ENCODE measurements around the gene S100A3. TPM values are rescaled to one million over a fixed set of nuclear protein-coding genes. Genes with fewer than 3 reads are reported as not detected.

The S100A3 gene
- total RNA-seq, 1 experiment from 2014 or later, result 12.0 TPM

GRCh38 chr1:153538315-153538821, 10.7 kb downstream of the S100A3 start:
- Histone ChIP-seq H3K27me3 (ENCODE audit: control insufficient read depth, insufficient read depth, low read length) (no peaks in the 10 kb centered on the region), H3K27ac (ENCODE audit: low read length) (peak overlapping the region; percentile 96), H3K9me3 (ENCODE audit: control insufficient read depth, insufficient read depth, low read depth, low read length) (no peaks in the 10 kb centered on the region), H3K36me3 (ENCODE audit: control insufficient read depth, insufficient read depth, low read length) (no peaks in the 10 kb centered on the region; the same call in 1 of the 2 replicates), H3K4me1 (ENCODE audit: control insufficient read depth, insufficient read depth, low read length) (peaks cover 71% of the 10 kb centered on the region), H3K4me3 (ENCODE audit: low read depth in 2 of 2, low read length in 2 of 2) (no peak overlapping the region)
- TF ChIP-seq POLR2AphosphoS5 (IDR thresholded peaks at IDR 0.05; ENCODE audit: low read depth, low read length) (no peak), REST (IDR thresholded peaks at IDR 0.05; ENCODE audit: insufficient read depth in 1 of 2, low read depth in 2 of 2, low read length in 1 of 2) (no peak), TCF7L2 (IDR thresholded peaks at IDR 0.05; ENCODE audit: low read depth, low read length) (no peak)
- no TSS peak for BruUV-seq (replicated peaks)
- DNase-seq (ENCODE audit: low read depth, low spot score), result no peak
- ATAC-seq, result no peak
- POLR2A ChIA-PET, result interaction anchor here (0.6 kb wide), 1 partner anchor 24 kb away, joined by 16 read pairs; no protein-coding TSS in a partner anchor
- CTCF ChIA-PET, result interaction anchor here (0.9 kb wide), 1 partner anchor 28 kb away, joined by 5 read pairs; no protein-coding TSS in a partner anchor
- intact Hi-C loops (cut with micrococcal nuclease; ENCODE audit: unreplicated experiment) (no loop called here), in situ Hi-C loops (cut with HindIII; ENCODE audit: low pct_unique_long_range_greater_than_20kb, low sequenced_read_pairs) (no loop called here)

- Histone ChIP-seq H3K36me3 (ENCODE audit: control insufficient read depth, insufficient read depth, low read length) (no peaks in the 10 kb centered on the region; the same call in 1 of the 2 replicates), H3K4me3 (ENCODE audit: low read depth in 2 of 2, low read length in 2 of 2) (no peak overlapping the region), H3K4me1 (ENCODE audit: control insufficient read depth, insufficient read depth, low read length) (peaks cover 70% of the 10 kb centered on the region), H3K9me3 (ENCODE audit: control insufficient read depth, insufficient read depth, low read depth, low read length) (no peaks in the 10 kb centered on the region), H3K27me3 (ENCODE audit: control insufficient read depth, insufficient read depth, low read length) (no peaks in the 10 kb centered on the region), H3K27ac (ENCODE audit: low read length) (peak overlapping the region; percentile 96)
- intact Hi-C loops (cut with micrococcal nuclease; ENCODE audit: unreplicated experiment) (no loop called here), in situ Hi-C loops (cut with HindIII; ENCODE audit: low pct_unique_long_range_greater_than_20kb, low sequenced_read_pairs) (no loop called here)
- no peak for ATAC-seq
- BruUV-seq (replicated peaks), result no TSS peak
- TF ChIP-seq SIN3A (IDR thresholded peaks at IDR 0.05; ENCODE audit: borderline replicate concordance, insufficient read depth, low read depth, low read length) (no peak), REST (IDR thresholded peaks at IDR 0.05; ENCODE audit: insufficient read depth in 1 of 2, low read depth in 2 of 2, low read length in 1 of 2) (no peak), POLR2AphosphoS5 (IDR thresholded peaks at IDR 0.05; ENCODE audit: low read depth, low read length) (no peak), TCF7L2 (IDR thresholded peaks at IDR 0.05; ENCODE audit: low read depth, low read length) (no peak), CTCF (IDR thresholded peaks at IDR 0.05) (no peak)
- DNase-seq (ENCODE audit: low read depth, low spot score), result no peak
- CTCF ChIA-PET, result interaction anchor here (0.6 to 0.9 kb wide), 2 partner anchors 29 to 138 kb away, joined by 5 to 6 read pairs; no protein-coding TSS in a partner anchor
- POLR2A ChIA-PET, result interaction anchor here (0.6 kb wide), 1 partner anchor 25 kb away, joined by 16 read pairs; no protein-coding TSS in a partner anchor
These were observed 11.7 kb downstream of the S100A3 start for GRCh38 chr1:153537376-153537730.
